Globus pallidus (tissue), 1 donor: Measurements from ENCODE around the gene C9orf50.

ENCODE experiments used
- DNase-seq: peaks from one replicate; pipeline ENCODE4 v3.0.0-alpha.2; 2015; ENCODE audit warnings: low spot score

The C9orf50 gene

DNA sequence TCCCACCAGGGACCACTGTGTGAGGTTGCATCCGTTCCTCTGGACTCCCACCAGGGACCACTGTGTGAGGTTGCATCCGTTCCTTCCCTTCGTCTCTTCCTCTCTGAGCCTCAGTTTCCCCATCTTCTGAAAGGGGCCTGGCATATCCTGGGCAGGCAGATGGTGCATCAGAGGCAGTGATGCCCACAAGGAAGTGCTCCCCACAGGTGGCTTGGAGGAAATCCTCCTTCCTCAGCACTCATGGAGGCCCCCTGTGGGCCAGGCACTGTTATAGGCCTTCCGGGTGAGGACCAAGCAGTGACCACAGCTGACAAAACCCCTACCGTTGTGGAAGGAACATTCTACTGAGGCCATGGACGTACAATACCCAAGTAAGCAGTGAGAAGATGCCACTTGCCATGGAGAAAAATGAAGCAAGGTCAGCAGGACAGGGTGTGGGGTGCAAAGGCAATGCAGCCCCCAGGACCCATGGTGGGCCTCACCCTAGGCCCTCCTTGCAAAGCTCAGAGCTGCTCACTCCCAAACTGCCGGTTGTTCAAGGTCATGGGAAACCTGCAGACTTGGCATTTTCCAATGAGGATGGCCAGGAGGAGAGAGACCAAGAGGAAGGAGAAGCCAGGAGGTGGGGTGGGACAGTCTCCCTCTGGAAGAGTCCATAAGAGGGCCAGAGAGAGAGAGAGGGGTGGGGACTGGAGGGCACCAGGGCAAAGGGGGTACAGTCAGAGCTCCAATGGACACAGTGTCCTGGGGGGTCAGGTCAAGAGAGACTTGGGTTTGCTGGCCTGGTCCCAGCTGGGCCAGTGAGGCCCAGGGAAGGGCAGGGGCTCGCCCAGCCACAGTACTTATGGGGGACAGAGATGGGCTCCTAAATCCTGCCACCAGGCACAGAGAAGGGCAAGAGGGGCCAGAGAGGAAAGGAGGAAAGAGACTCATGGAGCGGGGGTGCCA, 51.1 kb downstream of the C9orf50 start:
- no peak for DNase-seq

DNA sequence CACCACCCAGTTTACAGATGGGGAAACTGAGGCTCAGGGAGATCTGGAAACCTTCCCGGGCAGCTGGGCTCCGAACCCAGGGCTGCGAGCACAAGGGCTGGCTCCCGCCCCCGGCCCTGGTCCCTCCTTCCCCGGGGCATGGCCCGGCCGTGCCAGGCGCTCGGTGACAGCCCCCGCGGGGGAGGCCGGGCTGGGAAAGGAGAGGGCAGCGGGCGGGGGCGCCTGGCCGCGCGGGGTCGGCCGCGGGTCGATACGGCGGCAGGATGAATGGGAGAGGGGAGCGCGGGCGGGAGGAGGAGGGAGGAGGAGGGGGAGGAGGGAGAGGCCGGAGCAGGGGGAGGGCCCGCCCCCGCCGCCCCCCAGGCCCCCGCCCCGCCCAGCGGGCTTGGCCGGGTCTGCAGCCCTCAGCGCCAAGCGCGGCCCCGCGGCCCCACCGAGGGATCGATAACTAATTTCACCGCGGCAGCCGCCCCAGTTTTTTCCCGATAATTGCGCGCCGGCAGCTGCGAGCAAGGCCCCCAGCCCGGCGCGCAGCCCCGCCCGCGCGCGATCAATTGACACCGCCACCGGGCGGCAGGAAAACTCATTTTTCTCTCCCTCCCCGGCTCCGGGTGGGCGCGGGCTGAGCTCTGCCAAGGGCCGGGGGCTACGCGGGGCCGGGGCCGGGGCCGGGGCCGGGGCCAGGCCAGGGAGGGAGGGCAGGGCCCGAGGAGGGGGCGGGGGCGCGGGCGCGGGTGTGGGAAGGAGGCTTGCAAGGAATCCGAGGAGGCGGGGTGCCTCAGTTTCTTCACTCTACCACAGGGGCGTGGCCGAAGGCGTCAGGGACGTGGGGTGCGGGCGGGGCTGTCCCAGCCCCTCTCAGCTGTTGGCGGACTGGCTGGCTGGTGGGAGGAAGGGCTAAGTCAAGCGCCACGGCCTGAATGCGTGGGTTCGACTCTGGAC, 52.1 kb downstream of the C9orf50 start:
- peak; percentile 61 for DNase-seq

DNA sequence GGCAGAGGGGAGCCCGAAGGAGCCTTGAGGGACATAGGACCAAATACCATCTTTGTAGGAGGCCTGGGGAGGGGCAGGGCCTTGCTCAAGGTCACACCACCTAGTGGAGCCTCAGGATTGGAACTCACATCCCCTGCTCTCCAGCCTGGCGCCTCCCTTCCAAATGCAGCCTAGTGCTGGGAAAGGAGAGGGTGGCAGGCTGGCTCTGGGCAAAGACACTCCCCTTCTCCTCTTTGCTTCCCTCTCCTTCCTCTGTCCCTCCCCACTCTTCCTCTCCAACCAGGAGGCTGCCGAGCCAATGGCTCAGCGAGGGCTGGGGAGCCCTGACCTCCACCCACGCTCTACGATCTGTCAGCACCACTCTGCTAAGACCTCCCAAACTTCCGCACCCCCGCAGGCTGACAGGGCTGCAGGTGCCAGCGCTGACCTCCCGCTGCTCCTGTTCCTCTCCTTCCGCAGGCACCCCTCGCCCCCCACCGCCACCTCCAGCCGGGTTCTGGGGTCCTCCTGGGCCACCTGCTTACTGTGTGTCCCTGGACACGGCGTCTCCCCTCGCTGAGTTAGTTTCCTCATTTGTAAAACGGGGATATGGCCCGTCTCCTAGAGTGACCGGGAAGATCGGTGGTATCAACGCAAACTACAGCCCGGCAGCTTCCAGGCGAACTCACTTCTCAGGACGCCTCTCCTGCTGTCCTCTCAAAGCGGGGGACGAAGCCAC, 52.9 kb downstream of the C9orf50 start:
- DNase-seq: no peak

DNA sequence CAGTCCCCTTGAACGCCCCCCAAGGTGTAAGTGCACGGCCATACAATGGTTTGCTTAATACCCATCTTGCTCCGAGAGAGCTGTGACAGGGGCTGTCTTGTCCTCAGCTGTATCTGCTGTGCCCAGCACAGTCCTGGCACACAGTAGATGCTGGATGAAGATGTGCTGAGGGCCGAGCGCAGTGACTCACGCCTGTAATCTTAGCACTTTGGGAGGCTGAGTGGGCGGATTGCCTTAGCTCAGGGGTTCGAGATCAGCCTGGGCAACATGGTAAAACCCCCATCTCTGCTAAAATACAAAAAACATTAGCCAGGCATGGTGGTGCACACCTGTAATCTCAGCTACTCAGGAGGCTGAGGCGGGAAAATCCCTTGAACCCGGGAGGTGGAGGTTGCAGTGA, 53.6 kb downstream of the C9orf50 start:
- no peak for DNase-seq

DNA sequence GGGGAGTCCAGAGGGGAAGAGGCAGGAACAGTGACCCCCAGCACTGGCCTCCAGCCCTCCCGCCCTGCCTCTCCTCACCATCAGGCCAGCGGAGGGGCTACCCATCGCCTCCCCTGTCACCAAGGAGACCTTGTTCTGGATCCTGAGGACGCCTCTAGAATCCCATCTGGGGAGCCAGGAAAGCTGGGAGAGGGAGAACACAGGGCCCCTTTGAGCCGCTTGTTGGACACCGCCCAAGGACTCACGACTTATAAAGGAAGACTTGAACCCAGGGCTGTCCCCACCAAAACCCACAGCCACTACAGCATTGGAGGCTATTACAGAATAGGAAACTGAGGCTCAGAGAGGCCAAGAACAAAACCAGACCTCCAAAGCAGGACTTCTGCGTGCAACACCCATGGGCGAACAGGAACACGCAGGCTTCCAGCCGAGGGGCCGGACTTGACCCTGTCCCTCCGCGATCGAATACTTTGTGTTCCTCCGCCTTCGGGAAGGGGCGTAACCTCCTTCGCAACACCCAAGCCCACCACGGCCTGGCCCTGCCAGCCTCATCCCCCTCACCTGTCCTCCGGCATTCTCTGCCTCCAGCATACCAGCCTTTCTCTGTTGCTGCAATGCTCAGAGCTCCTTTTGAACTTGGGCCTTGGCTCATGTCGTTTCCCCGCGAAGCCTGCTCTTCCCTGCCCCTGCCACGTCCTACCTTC, 54.2 kb downstream of the C9orf50 start:
- no peak for DNase-seq

DNA sequence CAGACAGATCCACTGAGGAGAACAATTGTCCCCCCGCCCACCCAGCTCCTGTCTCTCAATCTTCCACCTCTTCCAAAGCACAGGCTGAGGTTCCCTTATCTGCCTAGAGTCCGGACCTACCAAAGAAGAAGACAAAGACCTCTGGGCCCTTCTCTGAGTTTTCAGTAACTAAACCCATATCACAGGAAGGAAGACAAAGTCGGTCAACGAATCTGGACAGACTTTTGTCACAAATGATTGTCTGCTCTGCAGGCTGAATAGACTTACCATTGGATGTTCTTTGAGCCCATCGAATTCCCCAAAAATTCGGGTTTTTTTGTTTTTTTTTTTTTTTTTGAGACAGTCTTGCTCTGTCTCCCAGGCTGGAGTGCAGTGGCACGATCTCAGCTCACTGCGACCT, 58.0 kb downstream of the C9orf50 start:
- DNase-seq: no peak

DNA sequence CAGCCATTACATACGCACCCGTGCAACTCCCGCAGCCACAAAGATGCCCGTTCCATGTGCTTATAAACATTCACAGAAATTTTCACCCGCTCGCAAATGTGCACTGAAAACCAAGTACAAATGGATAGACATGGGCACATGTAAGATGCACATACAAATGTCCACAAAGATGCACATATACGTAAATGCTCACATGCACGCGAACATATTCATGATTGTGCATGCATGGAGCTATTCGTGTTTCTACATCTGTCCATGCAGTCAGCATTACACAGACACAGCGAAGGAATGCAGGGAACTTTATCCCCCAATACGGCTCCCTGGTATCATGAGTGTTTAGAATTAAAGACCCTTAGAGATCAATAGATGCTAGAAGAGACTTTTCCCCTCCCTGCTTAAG, 58.4 kb downstream of the C9orf50 start:
- DNase-seq: no peak
